Peyer's patch (tissue), 4 donors: ENCODE results near the gene POGZ. TPM values are rescaled to one million over a fixed set of nuclear protein-coding genes. Genes with fewer than 3 reads are reported as not detected.

Source experiments
- DNase-seq, 3 donors: peaks; one replicate each; pipeline ENCODE4 v3.0.0-alpha.2; 2017 to 2019
- H3K27ac ChIP-seq, 4 donors: fragments of 200-600 bp; sonication (generic); one replicate each; pipeline ENCODE4 v1.5.1; 2016 to 2019
- H3K27me3 ChIP-seq, 2 donors: fragments of 200-600 bp; sonication (generic); one replicate each; pipeline ENCODE4 v1.5.1; 2019
- H3K36me3 ChIP-seq, 3 donors: fragments of 200-600 bp; sonication (generic); one replicate each; pipeline ENCODE4 v1.5.1; 2016 to 2019
- H3K4me1 ChIP-seq, 4 donors: fragments of 200-600 bp; sonication (generic); one replicate each; pipeline ENCODE4 v1.5.1; 2016 to 2019
- H3K4me3 ChIP-seq, 4 donors: fragments of 200-600 bp; sonication (generic); 1 replicate in 3 of 4; 2 replicates in 1 of 4; pipeline ENCODE4 v1.5.1; 2016 to 2019; ENCODE audit warnings: mild to moderate bottlenecking in 1 of 4
- H3K9me3 ChIP-seq, 4 donors: fragments of 200-600 bp; sonication (generic); one replicate each; pipeline ENCODE4 v1.5.1; 2016 to 2019; ENCODE audit warnings: mild to moderate bottlenecking in 1 of 4
- CTCF ChIP-seq, 6 experiments: fragments of 450-650 bp in 4 of 6; fragments of 200-600 bp in 2 of 6; sonication (generic) in 1 of 6; IDR thresholded peaks; one replicate each; pipeline ENCODE4 v1.5.1; 2017 to 2019; ENCODE audit warnings: antibody characterized with exemption in 6 of 6, mild to moderate bottlenecking in 3 of 6, moderate library complexity in 1 of 6
- POLR2A ChIP-seq, 2 donors: fragments of 450-650 bp; IDR thresholded peaks; one replicate each; pipeline ENCODE4 v1.5.1; 2017; ENCODE audit warnings: antibody characterized with exemption in 2 of 2, mild to moderate bottlenecking in 2 of 2, moderate library complexity in 2 of 2
- total RNA-seq, 4 donors: library from RNA; depleted of rRNA; stranded (reverse); fragments of >200 nt; gene quantifications; one replicate each; pipeline ENCODE4 v1.1.0, GENCODE V29; 2016

POGZ gene
- total RNA-seq, 4 donors from 2014 or later = 49.5 to 91.3 (median 52.6) TPM

DNA sequence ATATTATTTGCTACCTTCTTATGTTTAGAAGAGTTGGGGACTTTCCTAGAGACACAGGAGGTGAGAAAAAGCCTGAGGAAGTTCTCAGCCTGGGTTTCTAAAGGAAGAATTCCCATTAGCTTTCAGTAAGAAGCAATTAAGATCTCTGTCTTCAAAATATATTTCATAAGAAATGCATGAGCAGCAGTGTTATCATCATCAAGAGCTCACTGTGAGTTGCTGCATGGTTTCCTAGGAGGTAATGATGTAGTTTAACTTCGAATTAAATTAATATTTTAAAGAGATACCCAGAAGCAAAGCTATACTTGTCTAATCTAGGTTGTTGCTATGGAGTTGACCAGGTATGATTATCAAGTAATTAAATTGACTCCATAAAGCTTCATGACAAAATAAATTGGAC lies 5.7 kb upstream of the POGZ start:
- H3K36me3 ChIP-seq = no peaks in the 10 kb centered on the region
- H3K4me1 ChIP-seq = no peaks in the 10 kb centered on the region
- no peak for DNase-seq
- H3K27ac ChIP-seq = no peak overlapping the region
- H3K9me3 ChIP-seq = no peaks in the 10 kb centered on the region
- TF ChIP-seq CTCF (IDR thresholded peaks at IDR 0.05) (no peak), POLR2A (IDR thresholded peaks at IDR 0.05) (no peak)
- no peaks in the 10 kb centered on the region for H3K27me3 ChIP-seq
- no peak overlapping the region for H3K4me3 ChIP-seq

DNA sequence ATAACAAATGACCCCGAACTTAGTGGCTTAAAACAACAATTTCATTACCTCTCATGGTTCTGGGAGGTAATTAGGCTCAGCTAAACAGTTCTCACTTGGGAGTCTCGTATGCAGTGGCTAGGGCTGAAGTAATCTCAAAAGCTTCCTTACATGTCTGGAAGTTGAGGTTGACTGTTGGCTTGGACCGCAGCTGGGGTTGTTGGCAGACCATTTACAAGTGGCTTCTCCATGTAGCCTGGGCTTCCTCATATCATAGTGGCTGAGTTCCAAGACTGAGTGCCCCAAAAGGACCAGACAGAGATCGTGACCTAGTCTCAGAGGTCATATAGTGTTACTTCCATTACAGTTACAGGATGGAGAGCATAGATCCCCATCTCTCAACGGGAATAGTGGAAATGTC lies 2.4 kb upstream of the POGZ start:
- H3K27me3 ChIP-seq = no peaks in the 10 kb centered on the region
- no peak overlapping the region for H3K4me3 ChIP-seq
- no peaks in the 10 kb centered on the region for H3K9me3 ChIP-seq
- TF ChIP-seq POLR2A (IDR thresholded peaks at IDR 0.05) = no peak
- no peak for TF ChIP-seq CTCF (IDR thresholded peaks at IDR 0.05)
- no peaks in the 10 kb centered on the region for H3K36me3 ChIP-seq
- no peak overlapping the region for H3K27ac ChIP-seq
- peaks cover 0 to 10% (median 2%) of the 10 kb centered on the region in 4 donors for H3K4me1 ChIP-seq
- DNase-seq = no peak

- Histone ChIP-seq H3K9me3 (no peaks in the 10 kb centered on the region), H3K36me3 (no peaks in the 10 kb centered on the region), H3K27me3 (no peaks in the 10 kb centered on the region), H3K4me1 (peaks cover 0 to 13% (median 2%) of the 10 kb centered on the region in 4 donors), H3K4me3 (peak overlapping the region; percentile 77 to 98 (median 88)), H3K27ac (peak overlapping the region; percentile 94 to 99 (median 98))
- peak; percentile 57 to 80 (median 76) for DNase-seq
- TF ChIP-seq POLR2A (IDR thresholded peaks at IDR 0.05) = no peak
- no peak for TF ChIP-seq CTCF (IDR thresholded peaks at IDR 0.05)
Measured at GRCh38 chr1:151458802-151459330, 428 bp downstream of the POGZ start.

- Histone ChIP-seq H3K27ac (peak overlapping the region; percentile 84 to 98 (median 88)), H3K36me3 (no peaks in the 10 kb centered on the region)
Measured at GRCh38 chr1:151457911-151458801, 1.1 kb downstream of the POGZ start.

GRCh38 chr1:151455966-151456365 lies 3.3 kb downstream of the POGZ start:
- H3K27me3 ChIP-seq = no peaks in the 10 kb centered on the region
- no peak overlapping the region for H3K27ac ChIP-seq
- TF ChIP-seq CTCF (IDR thresholded peaks at IDR 0.05) (no peak), POLR2A (IDR thresholded peaks at IDR 0.05) (no peak)
- peaks cover 0 to 13% (median 2%) of the 10 kb centered on the region in 4 donors for H3K4me1 ChIP-seq
- no peaks in the 10 kb centered on the region for H3K9me3 ChIP-seq
- H3K4me3 ChIP-seq = no peak overlapping the region
- DNase-seq = no peak
- H3K36me3 ChIP-seq = no peaks in the 10 kb centered on the region

More at GRCh38 chr1:151457911-151458801, 1.1 kb downstream of the POGZ start:
- Histone ChIP-seq H3K4me1 (peaks cover 0 to 13% (median 2%) of the 10 kb centered on the region in 4 donors), H3K4me3 (peak overlapping the region; percentile 65 to 87 (median 75)), H3K9me3 (no peaks in the 10 kb centered on the region), H3K27me3 (no peaks in the 10 kb centered on the region)
- TF ChIP-seq POLR2A (IDR thresholded peaks at IDR 0.05) (peak in 1 of 2 donors; percentile 56), CTCF (IDR thresholded peaks at IDR 0.05) (peak in 1 of 6 experiments; percentile 2)
- peak; percentile 41 to 76 (median 74) for DNase-seq
